T follicular helper cell (primary cell): ENCODE data around the gene DAZAP1.
A peak's percentile ranks its signal among the peaks of the same experiment; 100 is the strongest.

Experiments used
- DNase-seq: peaks from one replicate; pipeline ENCODE4 v3.0.0-alpha.2; 2020; ENCODE audit warnings: low read depth
- total RNA-seq, 2 experiments: gene quantifications; one replicate each; lab custom pipeline; 2026; lab: John Stamatoyannopoulos, UW

The DAZAP1 gene
- 159 to 258 reads per million in 2 experiments for total RNA-seq

DNA sequence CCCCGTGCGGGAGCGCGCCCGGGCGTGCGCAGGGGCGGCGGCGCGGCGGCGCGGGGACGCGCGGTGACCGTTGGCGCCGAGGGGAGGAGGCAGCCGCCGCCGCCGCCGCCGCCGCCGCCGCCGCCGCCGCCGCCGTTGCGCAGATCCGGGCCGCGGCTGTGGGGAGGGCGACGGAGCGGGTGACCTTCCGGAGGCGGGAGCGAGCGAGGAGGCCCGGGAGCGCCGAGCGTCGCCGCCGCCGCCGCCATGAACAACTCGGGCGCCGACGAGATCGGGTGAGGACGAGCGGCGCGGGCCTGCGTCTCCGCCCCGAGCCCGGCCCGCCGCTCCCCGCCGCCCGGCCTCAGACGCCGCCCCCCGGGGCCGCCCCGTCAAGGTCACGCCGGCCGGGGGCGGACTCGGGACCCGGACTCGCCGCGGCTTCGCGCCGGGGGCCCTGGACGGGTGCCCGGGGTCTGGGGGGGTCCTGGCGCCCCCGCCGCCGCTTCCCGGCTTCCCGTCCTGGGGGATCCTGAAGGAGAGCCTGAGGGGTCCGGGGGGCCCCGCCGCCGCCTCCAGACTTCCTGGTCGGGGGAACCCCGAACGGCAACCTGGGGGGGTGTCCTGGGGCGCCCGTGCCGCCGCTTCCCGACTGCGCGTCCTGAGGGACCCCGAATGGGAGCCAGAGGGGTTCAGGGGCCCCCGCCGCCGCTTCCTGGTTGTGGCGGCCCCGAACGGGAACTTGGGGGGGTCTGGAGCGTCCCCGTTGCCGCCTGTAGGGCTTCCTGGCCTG is at the start of gene DAZAP1:
TSS of gene DAZAP1 (plus strand) at position 59 of the 772 bp plus-strand sequence. CDS start at position 247, 188 bp downstream.
- peak; percentile 25 for DNase-seq

DNA sequence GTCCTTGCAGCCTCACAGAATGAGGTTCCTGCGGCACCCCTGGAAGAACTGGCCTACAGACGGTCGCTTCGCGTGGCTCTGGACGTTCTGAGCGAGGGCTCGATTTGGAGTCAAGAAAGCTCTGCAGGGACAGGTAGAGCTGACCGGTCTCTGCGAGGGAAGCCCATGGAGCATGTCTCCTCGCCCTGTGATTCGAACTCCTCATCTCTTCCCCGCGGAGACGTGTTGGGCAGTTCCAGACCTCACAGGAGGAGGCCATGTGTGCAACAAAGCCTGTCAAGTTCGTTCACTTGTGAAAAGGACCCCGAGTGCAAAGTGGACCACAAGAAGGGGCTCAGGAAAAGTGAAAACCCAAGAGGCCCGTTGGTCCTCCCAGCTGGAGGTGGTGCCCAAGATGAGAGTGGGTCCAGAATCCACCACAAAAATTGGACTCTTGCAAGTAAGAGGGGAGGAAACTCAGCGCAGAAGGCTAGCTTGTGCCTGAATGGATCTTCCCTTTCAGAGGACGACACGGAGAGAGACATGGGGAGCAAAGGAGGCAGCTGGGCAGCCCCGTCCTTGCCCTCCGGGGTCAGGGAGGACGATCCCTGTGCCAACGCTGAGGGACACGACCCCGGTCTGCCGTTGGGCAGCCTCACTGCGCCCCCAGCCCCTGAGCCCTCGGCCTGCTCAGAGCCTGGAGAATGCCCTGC is 47.1 kb upstream of the DAZAP1 start:
- no peak for DNase-seq

DNA sequence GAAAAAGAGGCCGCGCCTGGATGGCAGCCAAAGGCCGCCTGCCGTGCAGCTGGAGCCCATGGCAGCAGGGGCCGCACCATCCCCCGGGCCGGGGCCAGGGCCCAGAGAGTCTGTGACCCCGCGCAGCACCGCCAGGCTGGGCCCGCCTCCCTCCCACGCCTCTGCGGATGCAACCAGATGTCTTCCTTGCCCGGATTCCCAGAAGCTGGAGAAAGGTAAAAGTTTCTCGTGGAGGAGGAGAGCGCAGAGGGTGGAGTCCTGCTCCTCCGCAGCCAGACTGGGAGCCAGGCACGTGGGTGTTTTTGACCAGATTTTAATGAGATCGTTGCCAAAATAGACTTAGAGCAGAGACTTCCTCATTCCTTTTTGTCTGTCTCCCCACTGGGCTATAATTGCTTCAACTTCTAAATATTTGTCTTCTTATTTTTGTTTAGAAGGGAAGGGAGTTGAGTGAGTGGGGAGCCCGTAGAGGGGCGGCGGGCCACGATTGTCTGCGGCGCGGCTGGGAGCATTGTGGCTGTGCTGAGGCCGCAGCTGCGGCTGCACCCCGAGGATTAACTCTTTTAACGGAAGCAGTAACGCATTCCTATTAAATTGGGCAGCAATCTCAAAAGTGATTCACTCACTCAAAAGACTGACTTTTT is 46.4 kb upstream of the DAZAP1 start:
- DNase-seq = no peak

DNA sequence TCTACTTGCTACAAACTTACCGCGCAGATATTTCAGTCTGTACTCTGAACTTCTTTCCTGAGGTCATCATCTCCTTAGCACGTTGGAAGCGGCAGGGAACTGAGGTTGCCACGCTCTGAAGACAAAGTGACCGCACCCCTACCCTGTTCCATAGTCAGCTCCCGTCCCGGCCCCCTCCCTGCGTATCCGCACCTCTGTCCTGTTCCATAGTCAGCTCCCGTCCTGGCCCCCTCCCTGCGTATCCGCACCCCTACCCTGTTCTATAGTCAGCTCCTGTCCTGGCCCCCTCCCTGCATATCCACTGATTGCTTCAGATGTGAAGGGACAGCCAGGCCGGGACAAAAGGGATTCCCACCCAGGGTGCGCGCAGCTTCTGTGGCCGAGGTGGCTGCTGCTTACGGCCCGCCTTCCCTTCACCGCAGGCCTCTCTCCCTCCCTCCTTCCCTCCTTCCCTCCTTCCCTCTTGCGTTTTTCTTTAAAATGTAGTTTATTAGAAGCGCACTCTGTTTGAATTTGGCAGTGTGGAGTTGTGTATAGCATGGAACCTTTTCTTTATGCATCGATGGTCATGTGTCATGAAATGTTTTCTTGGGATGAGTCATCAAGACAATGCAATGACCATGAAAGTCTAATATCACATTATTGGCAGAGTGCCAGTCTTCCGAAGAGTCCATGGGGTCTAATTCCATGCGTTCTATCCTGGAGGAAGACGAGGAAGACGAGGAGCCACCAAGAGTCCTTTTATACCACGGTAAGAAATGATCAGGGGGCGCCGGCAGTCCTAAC is 45.6 kb upstream of the DAZAP1 start:
- DNase-seq = no peak

DNA sequence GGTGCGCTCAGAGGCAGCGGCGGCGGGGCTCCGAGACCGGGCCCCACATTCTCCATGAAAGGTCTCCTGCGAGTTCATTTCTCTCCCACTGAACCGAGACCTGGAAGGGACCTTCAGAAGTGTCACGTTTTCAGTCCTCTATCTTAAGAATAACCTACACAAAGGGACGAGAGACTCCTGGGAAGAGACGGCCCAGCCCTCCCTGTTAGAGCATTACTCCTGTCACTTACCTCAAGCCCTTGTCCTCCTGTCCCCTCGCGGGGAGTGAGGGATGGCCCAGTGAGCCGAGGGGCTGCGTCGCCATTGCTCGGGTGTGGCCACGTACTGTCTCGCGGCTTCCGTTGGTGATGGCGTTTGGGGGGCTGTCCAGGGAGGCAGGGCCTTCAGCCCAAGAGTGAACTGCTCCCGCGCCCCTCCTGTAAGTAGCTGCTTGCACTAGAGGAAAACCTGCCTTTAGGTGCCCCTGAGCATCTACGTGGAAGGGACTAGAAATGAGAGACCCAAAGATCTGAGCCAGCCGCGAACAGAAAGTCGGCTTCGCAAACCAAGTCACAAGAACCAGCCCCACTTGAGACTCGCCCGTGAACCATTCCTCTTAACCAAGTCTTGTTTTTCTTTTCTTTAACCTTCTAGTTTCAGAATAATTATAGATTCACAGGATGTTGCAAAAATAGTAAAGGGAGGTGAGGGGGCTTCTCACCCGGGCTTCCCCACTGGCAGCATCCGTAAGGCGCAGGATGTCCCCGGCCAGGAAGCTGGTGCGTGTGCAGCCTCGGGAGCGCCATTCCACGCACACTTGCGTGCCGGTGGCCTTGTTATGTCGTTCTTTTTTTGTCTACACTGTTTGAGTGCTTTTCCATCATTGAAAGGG is 44.8 kb upstream of the DAZAP1 start:
- no peak for DNase-seq

DNA sequence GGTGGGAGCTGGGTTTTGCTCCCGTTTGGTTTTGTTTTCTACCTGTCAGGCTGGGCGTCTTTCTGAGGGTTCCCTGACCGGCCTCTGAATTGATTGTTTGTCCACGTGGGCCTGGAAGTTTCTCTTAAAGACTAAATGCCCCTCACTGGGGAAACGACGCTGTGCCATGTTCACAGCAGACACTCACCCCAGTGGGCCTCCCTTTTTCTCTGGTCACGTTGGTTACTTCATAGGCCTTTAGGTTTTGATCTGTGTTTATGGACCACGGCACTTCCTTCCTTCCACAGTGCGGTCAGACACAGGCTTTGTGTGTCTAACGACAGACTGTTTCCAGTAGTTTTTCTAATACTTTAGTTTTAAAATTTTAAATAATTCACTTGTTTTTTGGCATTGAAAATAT is 43.8 kb upstream of the DAZAP1 start:
- DNase-seq = no peak

DNA sequence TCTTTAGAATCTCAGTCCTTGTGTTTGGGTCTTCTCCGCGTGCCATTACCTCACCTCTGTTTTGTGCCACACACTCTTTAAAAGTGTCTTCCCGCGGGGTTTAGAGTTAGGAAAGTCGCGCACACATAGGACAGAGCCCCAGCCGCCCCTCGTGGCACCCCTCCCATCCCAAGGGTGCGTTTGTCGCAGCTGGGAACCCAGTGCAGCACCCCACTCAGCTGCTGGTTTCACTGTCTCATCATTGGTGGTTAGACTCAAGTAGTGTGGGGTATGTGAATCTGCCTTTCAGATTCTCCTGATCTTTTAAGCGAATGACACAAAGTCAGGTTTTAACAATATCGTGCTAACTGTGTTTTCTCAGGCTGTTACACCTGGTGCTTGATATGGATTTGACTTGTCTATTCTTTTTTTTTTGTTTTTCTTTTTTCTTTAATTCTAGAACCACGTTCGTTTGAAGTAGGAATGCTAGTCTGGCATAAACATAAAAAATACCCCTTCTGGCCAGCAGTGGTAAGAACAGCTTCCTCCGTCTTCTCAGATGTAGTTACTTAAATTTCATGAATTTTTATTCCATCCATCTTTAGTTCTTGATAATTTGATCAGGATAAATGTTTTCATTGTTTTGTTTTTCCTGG is 43.2 kb upstream of the DAZAP1 start:
- no peak for DNase-seq

DNA sequence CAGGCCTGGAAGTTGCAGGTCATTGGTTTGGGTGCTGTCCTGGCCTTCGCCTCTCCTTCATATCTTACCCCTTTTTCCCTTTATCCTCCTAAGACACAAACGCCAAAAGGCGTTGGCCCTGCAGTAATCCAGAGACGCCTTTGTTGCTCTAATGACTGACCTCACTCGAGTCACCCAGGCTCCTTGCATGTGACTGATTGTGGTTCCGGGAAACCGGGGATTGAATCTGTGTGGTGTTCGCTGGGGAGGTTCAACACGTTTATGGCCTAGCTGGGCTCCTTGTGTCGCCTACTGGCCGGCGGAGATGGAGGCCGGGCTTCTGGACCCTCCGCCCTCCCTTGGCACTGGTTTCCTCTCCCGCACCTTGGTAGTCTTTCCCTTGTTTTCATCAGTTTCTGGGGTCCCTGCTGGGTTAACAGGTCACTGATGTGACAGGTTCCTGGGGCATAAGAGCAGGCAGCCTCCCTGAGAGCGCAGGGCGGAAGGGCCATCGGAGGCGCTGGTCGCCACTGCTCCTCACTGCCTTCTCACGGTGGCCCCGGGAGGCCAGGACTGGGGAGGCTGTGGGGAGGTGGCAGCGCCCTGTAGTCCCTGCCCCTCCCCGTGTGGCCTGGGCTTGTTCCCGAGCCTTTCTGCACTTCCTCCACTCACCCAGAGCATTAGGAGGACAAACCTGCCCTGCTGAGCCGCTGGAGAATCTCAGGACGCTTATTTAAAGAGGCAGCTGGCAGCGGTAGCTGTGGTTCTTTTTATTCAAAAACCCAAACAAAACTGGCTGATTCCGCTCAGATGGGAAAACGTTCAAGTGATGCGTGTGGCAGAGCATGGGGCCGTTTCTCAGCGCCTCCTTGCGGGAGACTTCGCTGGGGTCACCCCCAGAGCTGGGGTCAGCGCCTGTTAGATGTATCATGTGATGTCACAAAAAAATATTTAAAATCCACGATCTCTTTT is 41.8 kb upstream of the DAZAP1 start:
- no peak for DNase-seq

DNA sequence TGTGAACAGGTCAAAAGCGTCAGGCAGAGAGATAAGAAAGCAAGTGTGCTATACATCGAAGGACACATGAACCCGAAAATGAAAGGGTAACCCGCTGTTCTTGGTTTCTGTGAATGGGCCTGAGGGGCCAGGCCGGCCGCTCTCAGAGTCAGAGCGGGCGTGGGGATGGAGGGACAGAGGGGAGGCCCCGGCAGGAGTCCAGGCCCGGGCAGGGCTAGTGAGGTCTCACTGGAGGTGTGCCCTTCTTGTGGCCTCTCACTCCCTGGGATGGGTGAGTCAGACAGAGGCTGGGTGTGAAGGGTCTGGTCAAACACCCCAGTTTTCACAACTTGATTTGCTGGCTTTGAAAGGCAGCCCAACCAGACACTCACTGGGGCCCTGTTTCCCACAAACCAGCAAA is 41.1 kb upstream of the DAZAP1 start:
- DNase-seq = no peak

DNA sequence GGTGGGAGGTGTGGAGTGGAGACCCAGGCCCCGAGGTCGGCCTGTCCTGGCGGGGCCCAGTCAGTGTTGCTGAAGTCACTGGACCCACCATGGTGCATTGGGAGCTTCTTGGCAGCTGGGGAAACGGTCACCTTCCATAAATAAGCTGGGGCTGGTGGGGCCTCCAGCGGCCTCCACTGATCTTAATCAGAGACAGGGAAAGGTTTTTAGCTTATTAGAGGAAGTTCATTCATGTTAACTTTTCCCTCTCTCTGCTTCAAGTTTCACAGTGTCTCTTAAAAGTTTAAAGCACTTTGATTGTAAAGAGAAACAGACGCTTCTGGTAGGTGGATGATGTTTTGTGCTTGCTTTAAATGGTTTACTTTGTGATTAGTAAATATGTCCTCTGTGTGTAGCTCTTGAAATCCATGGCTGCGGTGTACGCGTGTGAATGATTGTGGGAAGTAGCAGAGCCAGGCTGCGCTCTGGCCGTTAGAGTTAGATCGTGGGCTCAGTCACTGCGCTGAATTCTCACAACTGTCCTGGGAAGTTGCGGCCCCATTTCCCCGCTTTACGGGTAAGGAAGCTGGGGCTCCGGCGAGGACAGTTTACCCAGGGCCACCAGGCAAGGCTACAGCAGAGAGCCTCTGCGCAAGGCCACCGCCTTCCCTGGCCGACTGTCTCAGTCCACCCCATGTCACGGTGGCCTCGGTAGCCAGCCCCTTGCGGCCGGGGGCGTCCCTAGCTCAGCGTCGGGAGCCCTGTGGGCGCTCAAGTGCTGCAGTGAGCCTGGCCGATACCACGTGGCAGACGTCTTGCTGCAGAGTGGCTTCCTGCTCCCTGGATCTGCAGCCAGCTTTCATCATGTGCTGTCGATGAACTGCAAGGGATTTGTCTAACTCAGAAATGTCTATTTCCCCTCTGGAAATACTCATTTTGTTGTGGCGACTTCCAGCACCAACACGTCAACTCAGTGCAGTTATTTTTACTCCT is 40.2 kb upstream of the DAZAP1 start:
- DNase-seq = no peak

DNA sequence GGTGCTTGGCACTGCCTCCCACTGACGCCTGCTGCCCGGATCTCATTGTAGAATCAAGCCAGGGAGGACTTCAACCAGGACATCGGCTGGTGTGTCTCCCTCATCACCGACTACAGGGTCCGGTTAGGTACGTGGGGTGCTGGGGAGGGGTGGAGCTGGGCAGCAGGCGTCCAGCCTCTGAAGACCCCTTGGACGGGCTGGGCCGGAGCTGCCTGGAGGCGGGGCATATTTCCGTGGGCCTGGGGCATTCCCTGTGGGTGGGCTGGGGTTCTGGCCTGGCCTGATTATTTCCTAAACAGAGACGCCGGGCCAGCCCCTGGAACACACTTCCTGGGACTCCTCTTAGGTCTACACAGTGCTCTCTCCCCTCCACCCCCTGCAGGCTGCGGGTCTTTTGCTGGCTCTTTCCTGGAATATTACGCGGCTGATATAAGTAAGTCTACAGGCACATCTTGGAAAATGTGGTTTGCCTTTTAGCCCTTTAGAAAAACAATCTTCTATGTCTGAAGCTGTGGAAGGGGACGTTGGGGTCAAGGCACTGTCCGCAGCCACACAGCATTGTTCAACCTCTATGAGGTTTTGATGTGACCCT is 38.1 kb upstream of the DAZAP1 start:
- DNase-seq = no peak

DNA sequence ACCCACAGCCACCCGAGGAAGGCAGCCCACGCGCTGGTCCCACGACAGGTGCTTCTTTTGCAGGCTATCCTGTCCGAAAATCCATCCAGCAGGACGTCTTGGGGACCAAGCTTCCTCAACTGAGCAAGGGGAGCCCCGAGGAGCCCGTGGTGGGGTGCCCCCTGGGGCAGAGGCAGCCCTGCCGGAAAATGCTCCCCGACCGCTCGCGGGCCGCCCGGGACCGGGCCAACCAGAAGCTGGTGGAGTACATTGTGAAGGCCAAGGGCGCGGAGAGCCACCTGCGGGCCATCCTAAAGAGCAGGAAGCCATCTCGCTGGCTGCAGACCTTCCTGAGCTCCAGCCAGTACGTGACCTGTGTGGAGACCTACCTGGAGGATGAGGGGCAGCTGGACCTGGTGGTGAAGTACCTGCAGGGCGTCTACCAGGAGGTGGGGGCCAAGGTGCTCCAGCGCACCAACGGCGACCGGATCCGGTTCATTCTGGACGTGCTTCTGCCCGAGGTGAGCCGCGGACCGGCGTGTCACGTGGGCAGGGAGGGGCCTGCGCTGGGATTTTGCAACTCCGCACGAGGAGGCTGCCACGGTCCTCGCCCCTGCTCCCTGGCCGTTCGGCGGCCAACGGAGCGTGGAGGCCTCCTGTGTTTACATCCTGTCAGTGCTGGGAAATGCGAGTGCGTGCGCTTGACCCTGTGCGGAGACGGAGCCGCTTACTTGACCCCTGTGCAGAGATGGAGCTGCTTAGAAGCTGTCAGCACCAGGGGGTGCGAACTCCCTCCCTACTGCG is 36.6 kb upstream of the DAZAP1 start:
- DNase-seq = no peak

DNA sequence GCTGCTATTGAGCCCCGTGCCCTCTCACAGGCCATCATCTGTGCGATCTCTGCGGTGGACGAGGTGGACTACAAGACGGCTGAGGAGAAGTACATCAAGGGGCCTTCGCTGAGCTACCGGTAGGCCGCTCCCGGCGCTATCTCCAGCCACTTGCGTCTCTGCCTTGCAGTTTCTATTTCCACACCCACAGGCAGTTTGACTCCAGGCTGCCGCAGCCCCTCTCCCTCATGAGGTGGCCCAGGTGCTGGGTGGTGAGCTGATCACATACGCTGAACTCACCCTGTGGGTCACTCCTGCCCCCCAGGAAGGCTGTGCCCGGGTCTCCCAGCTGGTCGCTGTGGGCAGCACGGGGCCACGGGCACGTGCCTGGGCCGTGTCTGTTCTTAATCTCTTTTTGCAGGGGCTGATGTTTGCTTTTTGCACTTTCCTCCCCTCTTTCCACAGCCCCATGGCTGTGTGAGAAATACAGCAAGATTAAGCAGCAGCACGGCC is 34.3 kb upstream of the DAZAP1 start:
- DNase-seq = no peak

DNA sequence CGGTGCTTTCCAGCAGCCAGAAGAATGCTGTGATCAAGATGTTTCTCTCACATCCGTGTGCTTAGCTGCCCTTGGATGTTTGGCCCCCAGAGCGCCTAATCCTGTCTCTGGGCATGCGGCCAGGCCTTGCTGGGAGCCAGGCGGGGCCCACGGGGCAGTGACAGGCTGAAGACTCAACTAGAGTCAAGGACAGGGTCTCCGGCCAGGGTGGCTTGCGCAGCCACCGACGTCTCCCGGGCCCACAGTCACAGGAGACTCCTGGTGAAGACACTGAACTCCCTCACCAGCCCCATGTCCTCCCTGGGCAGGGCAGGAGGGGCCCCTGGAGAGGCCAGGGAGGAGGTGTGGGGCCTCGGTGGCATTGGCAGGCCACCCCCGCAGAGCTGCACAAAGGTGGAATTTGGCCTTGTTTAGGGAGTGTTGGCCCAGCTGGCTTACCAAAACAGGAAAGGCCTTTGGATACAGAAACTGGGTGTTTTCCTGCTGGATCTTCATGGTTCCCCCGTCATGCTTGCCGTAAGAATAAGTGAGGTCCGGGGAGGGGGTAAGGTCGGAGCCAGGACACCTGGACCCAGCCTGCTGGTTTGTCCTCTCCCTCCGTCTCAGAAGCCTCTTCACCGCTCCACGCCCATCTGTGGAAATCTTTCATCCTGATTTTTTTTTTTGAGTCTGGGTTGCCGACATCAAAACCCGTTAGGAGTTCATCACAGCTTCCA is 33.7 kb upstream of the DAZAP1 start:
- no peak for DNase-seq

DNA sequence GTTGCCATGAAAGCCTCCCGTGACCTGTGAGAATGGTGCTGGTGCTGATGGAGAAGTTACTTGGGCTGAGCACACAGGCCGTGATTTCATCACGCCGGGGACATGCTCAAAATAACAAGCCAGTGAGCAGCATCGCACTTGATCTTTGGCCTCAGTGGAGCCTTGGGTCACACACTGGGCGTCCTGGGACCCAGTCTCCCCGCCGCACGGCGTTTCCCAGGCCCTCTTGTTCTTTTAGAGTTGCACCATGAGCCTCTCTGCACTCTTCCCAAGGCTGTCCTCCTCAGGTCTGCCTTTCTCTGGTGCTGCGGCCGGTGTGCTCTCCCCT is 33.2 kb upstream of the DAZAP1 start:
- no peak for DNase-seq

DNA sequence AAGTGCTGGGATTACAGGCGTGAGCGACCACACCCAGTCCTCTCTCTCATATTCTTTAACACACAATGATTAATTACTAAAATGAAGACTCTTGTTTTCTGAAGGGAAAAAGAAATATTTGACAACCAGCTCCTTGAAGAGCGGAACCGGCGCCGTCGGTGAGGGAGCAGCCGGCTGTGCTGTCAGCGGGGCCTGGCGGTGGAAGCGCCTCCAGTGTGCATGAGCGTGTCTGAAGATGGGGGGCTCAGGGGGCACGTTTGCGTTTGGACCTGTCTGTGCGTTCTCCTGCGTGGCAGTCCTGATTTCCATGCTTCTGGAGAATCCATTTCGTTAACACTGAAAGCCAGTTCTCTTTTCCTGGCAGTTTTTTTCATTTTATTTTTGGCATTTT is 31.0 kb upstream of the DAZAP1 start:
- DNase-seq = no peak
